GM21737 (cell line): Measurements from ENCODE around the gene TCERG1L.
"Not testable (repeated sequence)": the region's sequence is repeated elsewhere in the genome, so short reads cannot be mapped to it uniquely, and the experiment has no call there.

Source experiments
- ATAC-seq: cut with Tn5 transposase; IDR thresholded peaks from one replicate; pipeline ENCODE4 v1.9.1; 2021; ENCODE audit warnings: mild to moderate bottlenecking, moderate library complexity; ENCODE audit not compliant: unreplicated experiment

TCERG1L gene

DNA sequence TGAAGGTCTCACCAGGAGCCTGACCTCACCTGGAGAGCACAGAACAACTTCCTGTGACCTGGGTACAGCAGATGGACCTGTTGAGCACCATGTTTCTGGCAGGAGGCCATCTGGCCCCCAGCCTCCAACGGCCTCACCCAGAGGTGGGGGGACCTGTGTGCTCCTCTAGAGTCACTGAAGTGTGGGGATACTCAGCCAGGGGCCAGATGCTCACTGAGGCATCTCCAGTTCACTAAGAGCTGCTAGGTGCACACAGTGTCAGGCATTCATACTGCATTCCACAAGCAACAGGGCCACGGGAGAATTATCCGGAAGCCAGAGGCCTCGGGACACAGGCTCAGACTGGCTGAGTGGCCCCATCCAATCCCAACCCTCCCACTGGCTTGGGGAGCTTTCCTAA, 161.4 kb downstream of the TCERG1L start:
- no peak for ATAC-seq

DNA sequence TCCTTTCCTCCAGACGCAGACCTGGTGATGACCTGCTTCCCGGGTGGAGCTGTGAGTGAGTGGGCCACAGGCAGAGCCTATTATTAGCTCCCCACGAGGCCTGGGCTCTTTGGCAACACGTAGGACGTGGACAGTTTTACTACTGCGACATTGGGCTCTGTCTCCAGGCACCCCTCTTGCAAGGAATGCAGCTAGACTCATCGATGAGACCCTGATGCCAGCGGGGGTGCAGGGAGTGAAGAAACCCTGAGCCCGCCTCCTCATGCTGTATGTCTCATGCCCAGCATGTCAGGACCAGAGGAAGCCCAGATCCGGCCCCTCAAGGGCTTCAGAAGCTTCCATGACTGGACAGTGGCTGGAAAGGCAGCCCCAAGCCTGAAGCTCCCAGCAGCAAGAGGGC, 161.9 kb downstream of the TCERG1L start:
- no peak for ATAC-seq

DNA sequence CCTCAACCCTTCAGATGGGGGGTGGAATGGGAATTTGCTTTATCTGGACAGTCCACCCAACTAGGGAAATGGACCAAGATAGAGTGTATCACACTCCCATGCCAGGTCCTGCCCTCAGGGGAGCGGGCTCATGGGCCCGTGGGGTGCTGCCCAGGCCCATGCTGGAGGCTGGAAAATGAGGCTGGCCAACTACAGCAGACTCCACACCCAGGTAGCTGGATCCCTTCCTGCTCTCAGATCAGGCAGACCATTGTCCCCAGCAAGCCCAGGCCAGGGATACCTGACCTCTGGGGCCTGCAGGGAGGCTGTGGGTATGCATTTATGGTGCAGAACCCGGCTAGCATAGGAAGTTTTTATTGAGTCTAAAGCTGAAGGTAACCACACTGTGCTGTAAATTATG, 162.4 kb downstream of the TCERG1L start:
- ATAC-seq = no peak

DNA sequence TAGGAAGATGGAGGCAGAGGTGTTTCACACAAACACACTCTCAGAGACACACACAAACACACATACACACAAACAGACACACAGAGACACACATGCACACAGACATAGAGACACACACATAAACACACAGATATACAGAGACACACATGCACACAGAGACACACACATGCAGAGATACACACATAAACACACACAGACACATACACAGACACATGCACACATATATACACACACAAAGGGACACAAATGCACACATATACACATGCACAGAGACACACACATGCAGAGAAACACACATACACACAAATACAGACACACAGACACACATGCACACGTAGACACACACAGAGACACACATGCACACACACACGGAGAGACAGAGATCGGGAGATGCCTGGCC, 163.3 kb downstream of the TCERG1L start:
- no peak for ATAC-seq

- ATAC-seq = no peak
Measured at GRCh38 chr10:131147301-131147975, 164.1 kb downstream of the TCERG1L start.

DNA sequence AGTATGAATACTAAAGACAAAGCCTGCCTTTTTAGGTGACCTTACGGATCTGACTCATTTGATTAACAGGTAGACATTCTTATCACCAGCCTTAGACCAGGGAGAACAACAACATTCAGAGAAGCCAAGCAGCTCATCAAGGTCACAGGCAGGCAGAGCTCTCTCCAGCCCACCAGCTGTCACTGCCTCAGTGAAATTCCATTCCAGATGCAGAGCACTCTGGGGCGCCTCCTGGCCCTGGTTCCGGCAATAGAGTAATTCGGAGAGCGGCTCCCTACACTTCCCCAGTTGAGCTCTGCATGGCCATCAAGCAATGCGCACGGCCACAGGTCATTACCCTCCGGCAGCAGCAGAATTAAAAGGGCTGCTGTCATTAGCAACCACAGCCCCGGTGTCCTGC, 164.7 kb downstream of the TCERG1L start:
- ATAC-seq = no peak

- no peak for ATAC-seq
Measured at GRCh38 chr10:131145756-131146155, 165.8 kb downstream of the TCERG1L start.

GRCh38 chr10:131144711-131145375, 166.7 kb downstream of the TCERG1L start:
- ATAC-seq = no peak

DNA sequence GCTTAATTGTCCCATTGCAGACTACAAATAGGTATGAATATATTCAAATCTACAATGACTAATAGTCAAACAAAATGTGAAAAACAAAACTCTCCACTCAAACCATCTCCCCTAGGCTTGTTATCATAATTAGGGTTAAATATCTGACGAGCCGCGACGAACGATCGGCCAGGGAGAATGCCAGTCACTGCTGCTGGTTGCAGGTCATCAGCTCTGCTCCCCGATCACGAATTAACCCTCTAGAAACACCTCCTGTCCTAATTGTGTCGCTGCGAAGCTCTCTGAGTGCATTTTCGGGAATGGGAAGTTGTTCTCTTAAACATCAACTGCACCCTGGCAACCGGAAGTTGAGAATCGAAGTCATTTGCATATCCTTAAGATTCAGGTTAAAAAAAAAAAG, 167.3 kb downstream of the TCERG1L start:
- no peak for ATAC-seq

- no peak for ATAC-seq
Measured at GRCh38 chr10:131143425-131144165, 167.9 kb downstream of the TCERG1L start.

DNA sequence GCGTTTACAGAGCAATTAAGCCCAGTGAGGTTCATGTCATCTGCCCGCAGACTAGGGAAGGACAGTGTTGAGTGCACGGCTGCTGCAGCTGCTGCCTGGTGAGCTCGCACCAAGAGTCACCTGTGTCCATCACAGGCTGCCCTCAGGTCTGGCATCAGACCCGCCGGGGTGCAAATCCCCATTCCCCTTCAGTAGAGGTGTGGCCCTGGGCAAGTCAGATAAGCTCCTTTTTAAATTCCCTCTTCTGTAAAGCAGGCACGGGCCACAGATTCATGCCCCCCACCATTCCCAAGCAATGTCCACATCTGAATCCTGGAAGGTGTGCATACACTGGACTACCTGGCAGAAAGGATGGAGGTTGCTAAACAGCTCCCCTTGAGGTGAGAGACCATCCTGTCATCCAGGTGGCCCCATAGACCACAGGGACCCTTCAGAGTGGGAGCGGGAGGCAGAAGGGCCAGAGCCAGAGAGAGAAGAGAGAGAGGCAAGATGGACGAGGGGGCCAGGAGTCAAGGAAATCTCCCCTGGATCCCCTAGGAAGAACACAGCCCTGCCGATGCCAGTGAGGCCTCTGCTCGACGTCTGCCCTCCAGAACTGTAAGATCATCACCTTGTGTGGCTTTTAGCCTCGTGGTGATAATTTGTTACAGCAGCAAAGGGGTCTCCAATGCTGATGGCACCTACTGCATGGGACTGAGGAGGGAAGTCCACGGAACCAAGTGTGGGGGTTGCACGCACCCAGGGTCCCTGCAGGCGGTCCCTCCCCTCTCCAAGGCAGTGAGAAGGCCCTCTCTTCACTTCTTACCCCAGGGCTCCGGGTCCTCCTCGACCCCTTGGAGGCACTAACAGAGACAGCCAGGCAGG, 168.8 kb downstream of the TCERG1L start:
- no peak for ATAC-seq

DNA sequence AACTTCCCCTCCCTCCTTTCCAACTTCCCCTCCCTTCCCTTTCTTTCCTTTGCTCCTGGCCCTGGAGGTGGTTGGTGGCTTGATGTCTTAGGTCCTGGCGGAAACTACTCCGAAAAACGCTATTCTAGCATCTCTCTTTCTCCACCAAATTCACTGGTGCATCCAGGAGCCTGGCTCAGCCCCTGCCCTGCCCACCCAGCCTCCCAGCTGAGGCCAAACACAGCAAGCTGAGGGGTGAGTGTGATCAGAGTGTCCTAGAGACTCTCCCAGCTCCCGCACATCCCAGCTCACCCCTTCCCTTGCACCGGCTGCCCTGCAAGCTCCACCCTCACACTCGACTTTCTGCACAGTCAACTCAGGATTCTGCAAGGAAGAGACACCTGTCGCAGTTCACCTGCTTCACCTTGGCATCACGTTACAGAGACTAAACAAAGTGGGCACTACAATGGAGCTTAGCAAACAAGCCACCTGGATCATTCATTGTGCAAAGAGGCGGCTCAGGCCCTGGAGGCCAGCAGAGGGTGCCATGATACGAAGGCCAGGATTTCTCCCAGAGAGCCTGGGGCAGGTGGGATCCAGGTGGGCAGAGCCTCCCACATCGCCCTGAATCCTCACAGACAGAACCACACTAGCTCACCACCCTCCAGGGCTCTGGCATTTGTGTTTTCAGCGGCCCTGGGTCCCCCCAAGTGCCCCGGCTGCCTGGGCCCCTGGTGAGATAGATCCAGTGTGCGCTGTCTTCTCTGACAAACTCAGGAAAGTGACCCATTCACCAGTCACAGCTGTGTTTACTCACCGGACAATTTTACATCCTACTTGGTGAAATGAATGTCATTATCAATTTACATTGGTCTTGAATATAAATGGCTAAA, 169.6 kb downstream of the TCERG1L start:
- ATAC-seq = no peak

DNA sequence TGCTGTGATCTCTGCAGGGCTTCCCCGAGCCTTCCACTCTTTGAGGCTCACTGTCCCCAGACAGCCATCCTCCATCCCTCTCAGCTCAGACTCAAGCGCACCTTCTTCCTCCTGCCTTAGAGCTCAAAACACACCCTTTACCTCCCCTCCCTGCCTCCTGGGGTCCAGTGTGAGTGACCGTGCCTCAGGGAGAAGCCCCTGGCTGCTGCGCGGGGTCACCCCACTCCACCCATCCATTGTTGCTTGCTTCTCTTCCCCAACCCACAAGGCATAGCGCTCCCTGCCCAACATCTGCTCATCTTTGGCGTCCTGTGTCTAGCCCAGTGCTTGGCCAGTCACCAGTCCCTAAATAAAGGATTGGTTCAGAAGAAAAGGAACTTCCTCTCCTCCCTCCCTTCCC, 170.3 kb downstream of the TCERG1L start:
- no peak for ATAC-seq

- ATAC-seq = no peak
Measured at GRCh38 chr10:131140606-131141005, 170.9 kb downstream of the TCERG1L start.

GRCh38 chr10:131137223-131137622, 174.3 kb downstream of the TCERG1L start:
- ATAC-seq = no peak

DNA sequence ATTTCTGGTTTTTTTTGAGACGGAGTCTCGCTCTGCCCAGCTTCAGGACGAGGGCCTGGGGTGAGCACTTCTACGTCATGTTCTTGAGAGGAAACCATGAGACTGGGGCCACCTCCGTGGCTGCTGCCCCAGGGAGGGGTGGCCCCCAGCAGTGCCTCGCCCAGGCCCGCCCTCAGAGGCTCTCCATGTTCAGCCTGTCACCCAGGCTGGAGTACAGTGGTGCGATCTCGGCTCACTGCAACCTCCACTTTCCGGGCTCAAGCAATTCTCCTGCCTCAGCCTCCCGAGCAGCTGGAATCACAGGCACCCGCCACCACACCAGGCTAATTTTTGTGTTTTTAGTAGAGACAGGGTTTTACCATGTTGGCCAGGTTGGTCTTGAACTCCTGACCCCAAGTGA, 175.2 kb downstream of the TCERG1L start:
- not testable (repeated sequence) for ATAC-seq

DNA sequence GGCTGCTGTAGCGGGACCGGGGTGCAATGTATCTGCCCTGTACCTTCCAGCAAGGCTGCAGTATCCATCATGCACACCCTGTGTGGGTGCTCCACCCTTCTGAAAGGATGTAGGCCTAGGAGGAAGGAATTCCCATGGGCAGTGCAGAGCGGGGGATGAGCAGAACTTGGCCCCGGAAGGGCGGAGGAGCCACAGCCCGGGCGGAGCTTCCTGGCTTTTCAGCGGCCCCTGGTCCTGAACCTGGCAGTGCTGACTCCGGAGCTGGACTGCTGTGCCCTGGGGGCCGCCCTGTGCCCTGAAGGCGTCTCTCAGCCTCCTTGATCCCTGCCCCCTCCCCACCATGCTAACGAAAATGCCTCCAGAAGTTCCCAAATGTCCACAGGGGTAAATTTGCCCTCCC, 175.8 kb downstream of the TCERG1L start:
- no peak for ATAC-seq

DNA sequence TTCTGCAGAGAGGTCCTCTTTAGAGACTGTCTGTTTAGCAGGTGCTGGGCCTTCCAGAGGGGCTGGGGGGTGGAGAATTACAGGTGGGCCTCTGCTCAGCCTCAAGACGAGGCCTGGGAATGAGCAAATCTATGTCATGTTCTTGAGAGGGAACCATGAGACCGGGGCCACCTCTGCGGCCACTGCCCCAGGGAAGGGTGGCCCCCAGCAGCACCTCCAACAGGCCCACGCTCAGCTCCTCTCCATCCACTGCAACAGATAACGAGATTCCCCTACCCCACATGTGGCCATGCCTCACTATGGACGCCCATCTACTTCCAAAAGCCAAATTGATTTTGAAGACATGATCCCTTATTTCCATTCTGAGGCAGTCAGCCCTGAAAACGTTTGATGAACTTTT, 176.9 kb downstream of the TCERG1L start:
- ATAC-seq = no peak

- ATAC-seq = no peak
Measured at GRCh38 chr10:131134001-131134576, 177.4 kb downstream of the TCERG1L start.

- no peak for ATAC-seq
Measured at GRCh38 chr10:131132681-131133080, 178.8 kb downstream of the TCERG1L start.
